GM19397 (cell line): ENCODE measurements around the gene PRKAR2A.
"Not testable (repeated sequence)": the region's sequence is repeated elsewhere in the genome, so short reads cannot be mapped to it uniquely, and the experiment has no call there.

Experiments
- ATAC-seq: cut with Tn5 transposase; IDR thresholded peaks from one replicate; pipeline ENCODE4 v1.9.1; 2021; ENCODE audit warnings: mild to moderate bottlenecking, moderate library complexity; ENCODE audit not compliant: unreplicated experiment

The PRKAR2A gene

DNA sequence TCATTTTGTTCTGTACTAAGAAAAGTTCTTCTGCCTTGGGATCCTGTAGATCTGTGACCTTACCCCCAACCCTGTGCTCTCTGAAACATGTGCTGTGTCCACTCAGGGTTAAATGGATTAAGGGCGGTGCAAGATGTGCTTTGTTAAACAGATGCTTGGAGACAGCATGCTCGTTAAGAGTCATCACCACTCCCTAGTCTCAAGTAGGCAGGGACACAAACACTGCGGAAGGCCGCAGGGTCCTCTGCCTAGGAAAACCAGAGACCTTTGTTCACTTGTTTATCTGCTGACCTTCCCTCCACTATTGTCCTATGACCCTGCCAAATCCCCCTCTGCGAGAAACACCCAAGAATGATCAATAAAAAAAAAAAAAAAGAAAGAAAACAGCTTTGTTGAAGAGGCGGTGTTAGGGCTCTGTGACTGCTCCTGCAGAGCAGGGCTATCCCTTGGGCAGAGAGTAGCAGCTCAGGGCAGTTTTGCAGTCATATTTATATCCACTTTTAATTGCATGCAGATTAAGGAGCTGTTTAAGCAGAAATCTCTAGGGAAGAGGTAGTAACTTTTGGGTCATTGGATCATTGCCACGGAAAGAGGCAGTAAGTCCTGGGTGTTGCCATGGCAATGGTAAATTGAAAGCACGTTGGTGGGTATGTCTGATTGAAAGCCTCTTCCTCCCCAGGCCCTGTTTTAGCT lies 112.5 kb downstream of the PRKAR2A start:
- not testable (repeated sequence) for ATAC-seq

DNA sequence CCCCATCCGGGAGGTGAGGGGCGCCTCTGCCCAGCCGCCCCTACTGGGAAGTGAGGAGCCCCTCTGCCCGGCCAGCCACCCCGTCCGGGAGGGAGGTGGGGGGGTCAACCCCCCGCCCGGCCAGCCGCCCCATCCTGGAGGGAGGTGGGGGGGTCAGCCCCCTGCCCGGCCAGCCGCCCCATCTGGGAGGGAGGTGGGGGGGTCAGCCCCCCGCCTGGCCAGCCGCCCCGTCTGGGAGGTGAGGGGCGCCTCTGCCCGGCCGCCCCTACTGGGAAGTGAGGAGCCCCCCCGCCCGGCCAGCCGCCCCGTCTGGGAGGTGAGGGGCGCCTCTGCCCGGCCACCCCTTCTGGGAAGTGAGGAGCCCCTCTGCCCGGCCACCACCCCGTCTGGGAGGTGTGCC lies 113.1 kb downstream of the PRKAR2A start:
- ATAC-seq = not testable (repeated sequence)

DNA sequence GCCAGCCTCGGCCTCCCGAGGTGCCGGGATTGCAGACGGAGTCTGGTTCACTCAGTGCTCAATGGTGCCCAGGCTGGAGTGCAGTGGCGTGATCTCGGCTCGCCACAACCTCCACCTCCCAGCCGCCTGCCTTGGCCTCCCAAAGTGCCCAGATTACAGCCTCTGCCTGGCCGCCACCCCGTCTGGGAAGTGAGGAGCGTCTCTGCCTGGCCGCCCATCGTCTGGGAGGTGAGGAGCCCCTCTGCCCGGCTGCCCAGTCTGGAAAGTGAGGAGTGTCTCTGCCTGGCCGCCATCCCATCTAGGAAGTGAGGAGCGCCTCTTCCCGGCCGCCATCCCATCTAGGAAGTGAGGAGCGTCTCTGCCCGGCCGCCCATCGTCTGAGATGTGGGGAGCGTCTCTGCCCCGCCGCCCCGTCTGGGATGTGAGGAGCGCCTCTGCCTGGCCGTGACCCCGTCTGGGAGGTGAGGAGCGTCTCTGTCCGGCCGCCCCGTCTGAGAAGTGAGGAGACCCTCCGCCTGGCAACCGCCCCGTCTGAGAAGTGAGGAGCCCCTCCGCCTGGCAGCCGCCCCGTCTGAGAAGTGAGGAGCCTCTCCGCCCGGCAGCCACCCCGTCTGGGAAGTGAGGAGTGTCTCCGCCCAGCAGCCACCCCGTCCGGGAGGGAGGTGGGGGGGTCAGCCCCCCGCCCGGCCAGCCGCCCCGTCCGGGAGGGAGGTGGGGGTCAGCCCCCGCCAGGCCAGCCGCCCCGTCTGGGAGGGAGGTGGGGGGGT lies 113.7 kb downstream of the PRKAR2A start:
- not testable (repeated sequence) for ATAC-seq

DNA sequence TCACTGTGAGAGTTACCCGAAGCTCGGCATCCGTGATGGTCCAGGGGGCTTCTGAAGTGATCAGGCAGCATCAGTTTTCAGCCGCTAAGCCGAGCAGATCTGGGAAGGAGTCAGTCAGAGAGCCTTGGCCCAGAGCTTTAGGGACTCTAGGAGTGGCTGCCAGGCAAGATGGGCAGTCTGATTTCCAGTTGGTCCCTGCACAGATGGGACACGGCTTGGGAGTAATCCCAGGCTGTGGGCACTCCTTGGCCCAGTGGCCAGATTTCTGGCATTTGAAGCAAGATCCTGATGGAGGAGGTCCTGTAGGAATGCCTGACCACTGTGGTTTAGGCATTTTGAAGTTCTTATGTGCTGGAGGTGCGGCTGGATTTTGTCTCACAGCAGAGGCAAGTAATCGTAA lies 120.2 kb downstream of the PRKAR2A start:
- no peak for ATAC-seq

DNA sequence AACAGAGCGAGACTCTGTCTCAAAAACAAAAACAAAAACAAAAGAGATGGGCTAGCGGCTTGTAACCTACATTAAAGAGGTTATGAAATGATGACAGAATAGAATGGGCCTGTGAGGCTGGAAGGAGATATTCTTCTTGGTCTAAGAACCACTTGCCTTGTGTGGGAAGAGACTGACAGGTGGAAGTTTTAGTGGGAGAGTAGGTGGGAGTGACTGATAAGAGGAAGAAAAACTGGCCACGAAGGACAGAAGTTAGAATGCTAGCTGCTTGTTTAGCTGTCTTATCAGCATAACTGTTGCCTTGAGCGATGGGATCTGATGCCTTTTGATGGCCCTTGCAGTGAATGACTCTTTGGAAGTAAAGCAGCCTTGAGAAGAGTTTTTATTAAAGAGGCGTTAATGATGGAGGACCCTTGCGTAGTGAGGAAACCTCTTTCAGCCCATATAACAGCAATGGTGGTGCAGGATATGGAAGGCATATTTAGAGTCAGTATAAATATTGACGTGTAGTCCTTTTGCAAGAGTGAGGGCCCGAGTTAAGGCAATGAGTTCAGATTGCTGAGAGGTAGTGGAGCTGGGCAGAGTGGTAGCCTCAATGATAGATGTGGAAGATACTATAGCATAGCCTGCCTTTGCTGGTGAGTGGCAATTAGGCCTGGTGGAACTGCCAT lies 122.4 kb downstream of the PRKAR2A start:
- not testable (repeated sequence) for ATAC-seq

DNA sequence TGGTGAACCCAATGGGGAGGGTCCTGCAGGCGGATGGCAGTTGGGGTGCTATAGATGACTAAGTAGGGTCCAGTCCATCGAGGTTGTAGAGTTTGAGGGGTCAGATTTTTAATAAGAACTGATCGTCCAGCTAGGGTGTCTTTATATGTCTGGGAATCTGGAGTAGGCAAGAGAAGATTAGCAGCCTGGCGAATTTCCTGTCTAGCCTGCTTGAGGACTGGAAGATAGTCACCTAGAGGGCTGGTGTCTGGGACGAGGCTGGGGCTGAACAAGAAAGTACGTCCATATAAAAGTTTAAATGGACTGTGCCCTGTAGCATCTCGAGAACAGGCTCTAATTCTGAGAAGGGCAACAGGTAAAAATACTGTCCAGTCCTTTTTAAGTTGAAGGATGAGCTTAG lies 123.9 kb downstream of the PRKAR2A start:
- ATAC-seq = no peak

DNA sequence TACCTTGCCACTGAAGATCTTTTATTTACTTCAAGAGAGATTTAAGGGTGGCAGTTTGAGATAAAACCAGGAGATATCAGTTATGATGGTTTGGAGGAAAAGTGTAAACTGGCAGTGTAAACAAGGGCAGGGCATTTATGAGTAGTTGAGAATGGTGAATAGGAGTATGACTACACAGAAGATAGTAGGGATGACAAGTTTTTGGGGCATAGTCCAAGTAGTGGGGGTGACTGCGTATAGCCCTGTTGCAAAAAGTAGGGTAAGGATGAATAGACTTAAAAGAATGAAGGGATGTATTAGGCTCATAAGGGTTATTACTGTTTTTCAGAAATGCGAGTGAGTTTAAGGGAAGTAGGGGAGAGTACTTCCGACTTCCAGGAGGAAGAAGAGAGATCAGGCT lies 124.4 kb downstream of the PRKAR2A start:
- ATAC-seq = not testable (repeated sequence)

DNA sequence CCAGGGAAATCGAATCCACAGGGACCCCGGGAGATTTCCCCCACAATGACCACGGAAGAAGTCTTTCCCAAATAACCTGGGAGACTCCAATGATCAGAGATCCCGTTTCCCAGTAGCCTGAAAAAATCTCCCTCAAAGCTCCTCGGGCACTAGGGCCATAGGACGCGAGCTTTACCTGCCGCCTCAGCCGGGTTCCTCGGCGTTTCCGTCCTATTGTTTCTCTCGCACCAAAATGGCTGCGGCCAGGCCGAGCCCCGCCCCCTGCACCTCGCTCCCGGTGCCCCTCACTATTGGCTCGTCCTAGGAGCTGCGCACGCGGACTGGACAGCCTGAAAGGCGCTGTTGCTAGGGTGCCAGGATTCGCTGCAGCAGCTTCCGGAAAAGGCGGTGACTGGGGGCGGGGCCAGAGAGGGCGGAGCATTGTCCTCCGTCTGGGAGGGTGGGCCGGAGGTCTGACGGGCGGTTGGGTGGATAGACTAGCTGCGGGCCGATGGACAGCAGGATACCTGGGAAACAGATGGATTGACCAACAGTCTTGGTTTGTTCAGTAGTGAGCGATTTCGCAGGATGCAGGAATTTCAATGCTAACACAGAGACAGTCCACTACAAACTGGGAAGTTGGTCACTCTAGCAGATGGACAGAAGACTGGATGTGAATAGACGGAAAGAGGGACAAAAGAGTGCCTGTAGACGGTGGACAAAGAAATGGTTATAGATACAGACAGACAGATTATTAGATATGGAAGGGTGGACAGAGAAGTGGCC lies 130.5 kb downstream of the PRKAR2A start, which contains the start of gene IP6K2:
Gene IP6K2, minus strand, starts transcription at position 240 of the 765 bp plus-strand sequence. CDS start 21,930 bp downstream, outside the sequence.
- ATAC-seq = peak; percentile 99

DNA sequence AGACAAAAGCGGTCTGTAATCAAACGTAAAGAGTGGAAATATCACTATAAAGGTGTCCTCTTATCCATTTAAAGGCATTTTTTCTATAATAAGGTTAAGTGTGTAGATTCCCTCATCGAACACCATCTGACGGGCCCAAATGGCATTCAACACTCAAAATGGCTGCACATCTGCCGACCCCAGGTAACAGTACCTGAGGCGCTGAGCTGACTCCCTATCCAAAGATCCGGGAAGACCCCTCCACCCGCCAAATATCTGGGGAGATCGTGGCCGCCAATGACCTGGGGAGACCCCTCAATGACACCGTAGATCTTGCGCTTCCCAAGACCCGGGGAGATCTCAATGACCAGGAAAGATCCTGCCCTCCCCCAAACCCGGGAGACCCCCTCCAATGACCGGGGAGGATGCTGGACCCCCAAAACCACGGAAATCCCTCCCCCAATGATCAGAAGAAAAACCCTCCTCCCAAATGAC lies 131.1 kb downstream of the PRKAR2A start:
- no peak for ATAC-seq

DNA sequence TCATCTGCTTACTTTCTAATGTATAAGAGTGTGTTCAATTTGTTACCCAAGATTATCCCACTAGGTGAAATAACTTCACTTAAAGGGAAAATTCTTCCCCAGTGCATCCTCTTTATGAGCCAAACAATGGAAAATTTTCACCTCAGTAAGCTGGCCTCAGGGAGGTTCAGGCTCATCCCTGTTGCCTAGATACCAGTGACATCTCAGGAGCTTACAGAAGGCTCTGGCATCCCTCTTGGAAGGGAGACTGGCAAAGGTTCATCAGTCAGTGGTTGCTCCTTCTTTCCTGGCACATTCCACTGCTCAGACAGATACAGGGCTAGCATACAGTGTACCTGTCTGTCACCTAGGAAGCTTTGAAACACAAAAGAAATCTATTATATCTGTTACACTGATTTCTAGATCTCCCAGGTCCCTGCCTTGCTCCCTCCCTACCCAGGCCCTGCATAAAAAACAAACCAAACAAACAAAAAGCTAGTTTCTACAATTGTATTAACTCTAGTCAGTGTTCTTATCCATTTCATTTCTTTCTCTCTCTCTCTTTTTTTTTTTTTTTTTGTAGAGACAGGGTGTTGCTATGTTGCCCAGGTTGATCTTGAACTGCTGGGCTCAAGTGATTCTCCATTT lies 132.4 kb downstream of the PRKAR2A start:
- ATAC-seq = no peak

DNA sequence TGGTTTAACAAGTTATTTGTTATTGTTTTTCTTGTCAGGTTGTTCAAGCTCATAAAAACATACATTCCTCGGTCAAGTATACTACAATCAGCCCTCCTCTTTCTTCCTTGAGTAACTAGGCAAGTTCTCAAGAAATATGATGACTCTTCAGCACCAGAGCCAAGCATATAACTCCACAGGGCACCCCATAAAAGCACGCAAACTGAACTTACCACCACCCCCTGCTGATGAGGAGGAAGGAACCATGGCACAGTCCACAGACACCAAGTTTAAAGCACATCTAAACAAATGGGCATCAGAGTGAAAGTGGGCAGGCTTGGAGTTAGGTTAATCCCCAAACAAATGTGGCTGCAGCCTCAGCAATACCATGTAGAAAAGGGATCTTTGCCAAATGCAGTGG lies 135.9 kb downstream of the PRKAR2A start:
- ATAC-seq = no peak

DNA sequence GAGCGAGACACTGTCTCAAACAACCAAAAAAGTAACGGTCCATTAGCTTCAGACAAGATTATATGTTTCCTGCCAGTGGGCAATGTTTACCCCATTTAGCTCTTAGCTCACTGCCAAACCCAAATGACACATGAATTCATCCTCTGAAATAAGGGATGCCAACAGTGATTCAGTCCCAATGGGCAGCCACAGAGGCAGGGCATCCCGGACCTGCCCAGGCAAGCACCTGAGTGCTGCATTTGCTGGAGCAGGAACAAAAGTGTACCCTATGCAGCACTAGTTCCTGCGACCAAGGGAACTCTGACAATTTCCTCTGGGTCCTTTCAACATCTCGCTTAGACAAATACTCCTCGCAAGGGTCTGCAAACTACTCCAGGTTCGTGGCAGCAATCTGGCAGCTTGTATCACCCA lies 138.6 kb downstream of the PRKAR2A start:
- no peak for ATAC-seq

DNA sequence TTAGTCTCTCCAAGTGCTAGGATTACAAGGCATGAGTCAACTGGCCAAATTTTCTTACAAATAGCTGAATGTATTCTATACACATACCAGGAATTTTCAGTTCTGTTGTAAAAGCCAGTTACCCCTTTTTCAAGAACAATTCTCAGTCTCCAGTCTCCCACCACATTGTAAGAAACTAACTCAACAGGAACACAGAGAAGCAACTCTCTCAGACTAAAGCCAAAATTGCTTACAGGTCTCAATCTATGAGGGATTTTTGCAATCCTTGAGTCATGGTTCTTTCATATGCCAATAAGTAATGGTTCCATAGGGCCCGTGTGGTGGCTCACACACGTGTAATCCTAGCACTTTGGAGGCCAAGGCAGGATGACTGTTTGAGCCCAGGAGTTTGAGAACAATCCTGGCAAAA lies 139.2 kb downstream of the PRKAR2A start:
- no peak for ATAC-seq

DNA sequence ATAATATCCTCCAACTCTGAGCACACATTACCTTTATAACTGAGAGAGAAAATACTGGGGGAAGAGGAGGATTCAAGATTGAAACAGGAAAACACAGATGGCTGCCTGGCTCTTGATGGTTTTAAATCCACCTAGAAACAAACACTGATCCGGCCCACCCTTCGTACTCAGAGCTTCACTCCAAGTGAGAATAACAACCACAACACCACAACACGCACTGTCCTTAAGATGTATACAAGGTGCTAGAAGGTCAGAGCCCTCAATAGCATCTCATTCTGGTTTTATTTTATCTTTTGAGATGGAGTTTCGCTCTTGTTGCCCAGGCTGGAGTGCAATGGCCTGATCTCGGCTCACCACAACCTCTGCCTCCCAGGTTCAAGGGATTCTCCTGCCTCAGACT lies 140.5 kb downstream of the PRKAR2A start:
- ATAC-seq = no peak

DNA sequence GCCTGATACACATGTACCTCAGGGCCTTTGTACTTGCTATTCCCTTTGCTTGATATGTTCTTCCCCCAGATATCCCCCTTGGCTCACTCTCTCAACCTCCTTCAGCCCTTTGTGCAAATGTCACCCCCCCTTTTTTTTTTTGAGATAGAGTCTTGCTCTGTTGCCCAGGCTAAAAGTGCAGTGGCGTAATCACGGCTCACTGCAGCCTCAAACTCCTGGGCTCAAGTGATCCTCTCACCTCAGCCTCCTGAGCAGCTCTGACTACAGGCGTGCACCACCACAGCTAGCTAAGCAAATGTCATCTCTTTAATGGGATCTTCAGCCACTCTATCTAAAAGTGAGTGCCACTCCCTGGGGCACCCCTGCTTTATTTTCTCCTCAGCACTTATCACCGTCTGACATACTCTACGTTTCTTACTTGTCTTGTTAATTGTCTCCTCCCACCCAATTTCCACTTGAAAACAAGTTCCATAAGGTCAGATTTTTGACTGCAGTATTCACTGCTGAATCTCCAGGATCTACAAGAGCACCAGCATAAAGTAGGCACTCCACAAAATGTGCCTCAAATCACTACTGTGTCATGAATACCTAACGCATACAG lies 145.3 kb downstream of the PRKAR2A start:
- no peak for ATAC-seq

DNA sequence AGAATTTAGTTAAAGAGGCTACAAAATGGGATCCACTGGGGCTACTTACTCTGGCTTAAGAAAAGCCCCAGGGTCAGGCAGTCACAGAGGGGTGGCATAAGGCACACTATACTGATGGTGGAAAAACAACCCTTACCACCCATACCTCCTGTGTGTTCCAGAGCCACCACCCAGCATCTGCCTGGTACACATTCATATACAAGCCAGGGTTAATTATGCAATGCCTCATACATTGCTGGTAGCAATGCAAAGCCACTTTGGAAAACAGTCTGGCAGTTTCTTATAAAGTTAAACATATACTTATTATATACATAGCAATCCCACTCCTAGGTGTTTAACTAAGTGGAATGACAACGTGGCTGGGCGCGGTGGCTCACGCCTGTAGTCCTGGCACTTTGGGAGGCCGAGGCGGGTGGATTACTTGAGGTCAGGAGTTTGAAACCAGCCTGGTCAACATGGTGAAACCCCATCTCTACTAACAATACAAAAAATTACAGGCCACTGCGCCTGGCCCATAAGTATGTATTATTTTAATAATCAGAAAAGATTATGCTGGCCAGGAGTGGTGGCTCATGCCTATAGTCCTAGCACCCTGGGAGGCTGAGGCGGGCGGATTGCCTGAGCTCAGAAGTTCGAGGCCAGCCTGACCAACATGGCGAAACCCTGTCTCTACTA lies 146.8 kb downstream of the PRKAR2A start:
- no peak for ATAC-seq

DNA sequence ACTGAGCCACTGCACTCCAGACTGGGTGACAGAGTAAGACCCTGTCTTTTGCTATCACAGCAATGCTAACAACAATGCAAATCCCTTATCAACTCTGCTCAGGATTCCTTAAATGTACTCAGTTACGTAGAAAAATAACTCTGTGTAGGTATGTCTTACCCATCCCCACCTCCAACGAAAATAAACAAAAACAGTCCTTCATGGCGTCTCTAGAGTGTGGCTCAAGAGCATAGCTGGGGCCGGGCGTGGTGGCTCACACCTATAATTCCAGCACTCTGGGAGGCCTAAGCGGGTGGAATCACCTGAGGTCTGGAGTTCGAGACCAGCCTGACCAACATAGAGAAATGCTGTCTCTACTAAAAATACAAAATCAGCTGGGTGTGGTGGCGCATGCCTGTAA lies 148.8 kb downstream of the PRKAR2A start:
- ATAC-seq = no peak

DNA sequence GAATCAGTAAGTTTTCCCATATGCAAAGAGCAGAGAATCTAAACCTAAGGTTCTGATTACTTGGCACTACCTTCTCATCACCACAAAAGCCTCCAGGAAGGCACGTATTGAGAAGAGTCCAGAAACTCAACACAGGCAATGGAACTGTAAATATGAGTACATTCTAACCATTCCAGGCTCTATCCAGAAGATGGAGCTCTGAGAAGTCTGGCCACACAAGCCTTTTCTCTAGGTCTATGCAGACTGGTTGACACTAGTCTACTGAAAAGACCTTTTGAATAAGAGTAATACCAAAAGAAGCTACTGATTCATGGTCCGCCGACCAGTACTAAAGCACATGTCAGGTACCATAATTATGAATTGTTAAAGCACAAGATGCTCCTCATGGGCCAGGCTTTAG lies 149.7 kb downstream of the PRKAR2A start:
- ATAC-seq = no peak

DNA sequence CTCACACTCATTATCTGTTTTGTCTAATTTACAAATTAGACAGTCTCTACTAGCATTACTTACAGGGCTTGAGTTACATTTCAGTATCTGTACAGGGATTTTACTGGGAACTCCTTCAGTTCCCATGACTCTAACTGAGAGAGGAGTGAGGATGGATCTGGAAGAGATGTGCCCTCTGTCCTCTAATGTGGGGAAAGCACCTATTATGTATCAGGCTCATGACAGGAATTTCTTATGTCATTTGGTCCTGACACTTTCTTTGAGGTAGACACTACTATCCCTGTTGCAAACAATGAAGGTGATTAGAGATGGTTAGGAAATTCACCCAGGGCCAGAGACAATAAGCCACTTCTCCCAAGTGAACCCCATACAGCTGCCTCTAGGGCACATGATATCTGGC lies 151.1 kb downstream of the PRKAR2A start:
- ATAC-seq = no peak
